WTC11 (cell line): Measurements from ENCODE around the gene CEP350. TPM values are rescaled to one million over a fixed set of nuclear protein-coding genes. Genes with fewer than 3 reads are reported as not detected.

Source experiments
- ATAC-seq: fragments of 200-7000 bp; cut with Tn5 transposase; 2 replicates; pipeline ENCODE4 v1.10.0; 2021; ENCODE audit warnings: mild to moderate bottlenecking, moderate library complexity
- CTCF ChIA-PET: fragments of 300-600 bp; sonication (Branson Sonifier 250); formaldehyde crosslinking; loops from one replicate; lab custom pipeline; 2021; ENCODE audit warnings: antibody characterized with exemption; lab: Charles Lee
- POLR2A ChIA-PET: fragments of 350-600 bp; sonication (Branson Sonifier 250); formaldehyde crosslinking; loops from one replicate; lab custom pipeline; 2021; ENCODE audit warnings: antibody characterized with exemption; lab: Charles Lee
- DNase-seq: peaks from one replicate; pipeline ENCODE4 v3.0.0; 2021; ENCODE audit warnings: low spot score
- H3K27ac Mint-ChIP-seq: 2 replicates; pipeline ENCODE4 v1.8.0; 2021; ENCODE audit warnings: mixed read lengths
- H3K27me3 Mint-ChIP-seq: 2 replicates; pipeline ENCODE4 v1.8.0; 2021; ENCODE audit warnings: low read depth, mild to moderate bottlenecking, moderate library complexity, mixed read lengths
- H3K36me3 Mint-ChIP-seq: 2 replicates; pipeline ENCODE4 v1.8.0; 2021; ENCODE audit warnings: mixed read lengths
- H3K4me1 Mint-ChIP-seq: 2 replicates; pipeline ENCODE4 v1.8.0; 2022; ENCODE audit warnings: mixed read lengths
- H3K4me3 Mint-ChIP-seq: 2 replicates; pipeline ENCODE4 v1.8.0; 2021; ENCODE audit warnings: mild to moderate bottlenecking, moderate library complexity, mixed read lengths
- H3K9me3 Mint-ChIP-seq: 2 replicates; pipeline ENCODE4 v1.8.0; 2021; ENCODE audit warnings: mixed read lengths
- ATF1 ChIP-seq: sonication (generic); formaldehyde crosslinking; IDR thresholded peaks from 2 replicates; pipeline ENCODE4 v1.8.1; 2023; ENCODE audit warnings: mild to moderate bottlenecking, moderate library complexity, missing genetic modification reagents
- CREB1 ChIP-seq: sonication (generic); formaldehyde crosslinking; IDR thresholded peaks from 2 replicates; pipeline ENCODE4 v1.8.0; 2023; ENCODE audit warnings: mild to moderate bottlenecking, missing genetic modification reagents
- E2F1 ChIP-seq: sonication (generic); formaldehyde crosslinking; IDR thresholded peaks from 2 replicates; pipeline ENCODE4 v1.8.0; 2022; ENCODE audit warnings: mild to moderate bottlenecking, missing genetic modification reagents
- ESRRA ChIP-seq: sonication (generic); formaldehyde crosslinking; IDR thresholded peaks from 2 replicates; pipeline ENCODE4 v1.8.1; 2022; ENCODE audit warnings: mild to moderate bottlenecking, missing genetic modification reagents, borderline replicate concordance
- GRHL2 ChIP-seq: fragments of 250-450 bp; sonication (Bioruptor Pico); IDR thresholded peaks from 2 replicates; pipeline ENCODE4 v1.8.0; 2022; ENCODE audit warnings: mild to moderate bottlenecking, moderate library complexity; ENCODE audit not compliant: insufficient replicate concordance, severe bottlenecking
- IRF1 ChIP-seq: sonication (generic); formaldehyde crosslinking; IDR thresholded peaks from 2 replicates; pipeline ENCODE4 v1.8.0; 2023; ENCODE audit warnings: missing genetic modification reagents
- JAZF1 ChIP-seq: fragments of 250-450 bp; sonication (Bioruptor Pico); IDR thresholded peaks from 2 replicates; pipeline ENCODE4 v1.9.0; 2021; ENCODE audit warnings: moderate library complexity, mild to moderate bottlenecking, inconsistent platforms
- JUN ChIP-seq: sonication (generic); formaldehyde crosslinking; IDR thresholded peaks from 2 replicates; pipeline ENCODE4 v1.8.0; 2023; ENCODE audit warnings: mild to moderate bottlenecking, missing genetic modification reagents
- KAT7 ChIP-seq: sonication (generic); formaldehyde crosslinking; IDR thresholded peaks from 2 replicates; pipeline ENCODE4 v1.8.1; 2023; ENCODE audit warnings: missing genetic modification reagents, mild to moderate bottlenecking, borderline replicate concordance
- MAX ChIP-seq: sonication (generic); formaldehyde crosslinking; IDR thresholded peaks from 2 replicates; pipeline ENCODE4 v1.8.0; 2022; ENCODE audit warnings: mild to moderate bottlenecking, missing genetic modification reagents
- MLX ChIP-seq: sonication (generic); formaldehyde crosslinking; IDR thresholded peaks from 2 replicates; pipeline ENCODE4 v1.8.1; 2023; ENCODE audit warnings: mild to moderate bottlenecking, missing genetic modification reagents, moderate library complexity
- NFATC4 ChIP-seq: fragments of 250-450 bp; sonication (Bioruptor Pico); IDR thresholded peaks from 2 replicates; pipeline ENCODE4 v1.9.0; 2021; ENCODE audit warnings: mild to moderate bottlenecking
- NFYB ChIP-seq: sonication (generic); formaldehyde crosslinking; conservative IDR thresholded peaks from 2 replicates; pipeline ENCODE4 v1.8.0; 2022; ENCODE audit warnings: low read depth, missing genetic modification reagents
- NR2C2 ChIP-seq: sonication (generic); formaldehyde crosslinking; IDR thresholded peaks from 2 replicates; pipeline ENCODE4 v1.8.0; 2022; ENCODE audit warnings: mild to moderate bottlenecking, missing genetic modification reagents
- NR3C1 ChIP-seq: sonication (generic); formaldehyde crosslinking; conservative IDR thresholded peaks from 2 replicates; pipeline ENCODE4 v1.8.1; 2023; ENCODE audit warnings: low read depth, mild to moderate bottlenecking, missing genetic modification reagents
- OVOL2 ChIP-seq: fragments of 250-450 bp; sonication (Bioruptor Pico); IDR thresholded peaks from 2 replicates; pipeline ENCODE4 v1.9.0; 2021; ENCODE audit warnings: mild to moderate bottlenecking, borderline replicate concordance
- RELA ChIP-seq: sonication (generic); formaldehyde crosslinking; IDR thresholded peaks from 2 replicates; pipeline ENCODE4 v1.8.1; 2022; ENCODE audit warnings: missing genetic modification reagents, mild to moderate bottlenecking, borderline replicate concordance
- ZNF232 ChIP-seq: sonication (generic); formaldehyde crosslinking; IDR thresholded peaks from 2 replicates; pipeline ENCODE4 v1.8.0; 2022; ENCODE audit warnings: mild to moderate bottlenecking, missing genetic modification reagents
- ZNF425 ChIP-seq: fragments of 250-450 bp; sonication (Bioruptor Pico); conservative IDR thresholded peaks from 2 replicates; pipeline ENCODE4 v1.9.0; 2021; ENCODE audit warnings: mild to moderate bottlenecking
- ZNF512 ChIP-seq: sonication (generic); formaldehyde crosslinking; IDR thresholded peaks from 2 replicates; pipeline ENCODE4 v1.8.1; 2022; ENCODE audit warnings: missing genetic modification reagents, borderline replicate concordance
- ZNF532 ChIP-seq: fragments of 250-450 bp; sonication (Bioruptor Pico); IDR thresholded peaks from 2 replicates; pipeline ENCODE4 v1.9.0; 2021; ENCODE audit warnings: mild to moderate bottlenecking, borderline replicate concordance
- ZSCAN18 ChIP-seq: fragments of 250-450 bp; sonication (Bioruptor Pico); IDR thresholded peaks from 2 replicates; pipeline ENCODE4 v2.1.2; 2022; ENCODE audit warnings: mild to moderate bottlenecking, moderate library complexity
- total RNA-seq: library from RNA; stranded (reverse); gene quantifications from 3 replicates; pipeline ENCODE4 v1.2.3, GENCODE V29; 2021

The CEP350 gene
- total RNA-seq, 1 experiment from 2014 or later: 34.2 TPM

- TF ChIP-seq ZNF512 (CRISPR knock-in tag): no peak
- no peak for TF ChIP-seq NFYB (CRISPR knock-in tag)
- TF ChIP-seq MAX (CRISPR knock-in tag): no peak
- no peak for TF ChIP-seq OVOL2 (CRISPR knock-in tag)
- TF ChIP-seq E2F1 (CRISPR knock-in tag): no peak
- no peak for TF ChIP-seq NFATC4 (CRISPR knock-in tag)
- no peak for TF ChIP-seq KAT7 (CRISPR knock-in tag)
- TF ChIP-seq JUN (CRISPR knock-in tag): no peak
- TF ChIP-seq, all 79 proteins: peak for 0
Observed at GRCh38 chr1:179935909-179936496, 18.6 kb upstream of the CEP350 start (continued).

GRCh38 chr1:179937668-179938254 lies 16.8 kb upstream of the CEP350 start:
- Mint-ChIP-seq H3K9me3 (no peaks in the 10 kb centered on the region), H3K27ac (no peak overlapping the region), H3K4me1 (no peaks in the 10 kb centered on the region), H3K27me3 (no peaks in the 10 kb centered on the region), H3K36me3 (no peaks in the 10 kb centered on the region), H3K4me3 (no peak overlapping the region)
- ChIA-PET POLR2A (interaction anchor here (0.5 kb wide), 1 partner anchor 571 kb away, joined by 3 read pairs; no protein-coding TSS in a partner anchor), CTCF (interaction anchor here (1.3 kb wide), 1 partner anchor 232 kb away, joined by 3 read pairs; no protein-coding TSS in a partner anchor)
- TF ChIP-seq JAZF1 (CRISPR knock-in tag): no peak
- TF ChIP-seq RELA (CRISPR knock-in tag): no peak
- TF ChIP-seq ZSCAN18: no peak
- TF ChIP-seq NFATC4 (CRISPR knock-in tag): no peak
- no peak for TF ChIP-seq CREB1 (CRISPR knock-in tag)
- TF ChIP-seq NR2C2: no peak
- TF ChIP-seq MLX (CRISPR knock-in tag): no peak
- TF ChIP-seq ZNF532 (CRISPR knock-in tag): no peak
- no peak for TF ChIP-seq ZNF425 (CRISPR knock-in tag)
- no peak for TF ChIP-seq ESRRA (CRISPR knock-in tag)
- no peak for TF ChIP-seq IRF1 (CRISPR knock-in tag)
- TF ChIP-seq NR3C1 (CRISPR knock-in tag): no peak
- no peak for TF ChIP-seq ZNF232
- no peak for TF ChIP-seq GRHL2 (CRISPR knock-in tag)
- no peak for TF ChIP-seq ATF1
- ATAC-seq (no peak), DNase-seq (no peak)
